SK-N-MC (cell line): ENCODE results near the gene TUFM.

ENCODE experiments used
- DNase-seq: peaks from one replicate; pipeline ENCODE4 v3.0.0-alpha.2; 2011; ENCODE audit warnings: low read depth, low spot score
- H3K27ac ChIP-seq: fragments of 200-600 bp; sonication (generic); 2 replicates; pipeline ENCODE4 v1.5.1; 2016; ENCODE audit warnings: mixed run types
- H3K36me3 ChIP-seq: fragments of 200-600 bp; sonication (generic); 2 replicates; pipeline ENCODE4 v1.6.1; 2017; ENCODE audit warnings: antibody characterized with exemption, low read length, mixed read lengths; ENCODE audit not compliant: insufficient read depth
- H3K4me3 ChIP-seq: fragments of 200-600 bp; sonication (generic); 2 replicates; pipeline ENCODE4 v1.5.1; 2016
- H3K9ac ChIP-seq: fragments of 200-600 bp; sonication (generic); 2 replicates; pipeline ENCODE4 v1.8.0; 2017; ENCODE audit warnings: mixed run types, mixed read lengths; ENCODE audit not compliant: insufficient read length
- H3K9me3 ChIP-seq: fragments of 200-600 bp; sonication (generic); 2 replicates; pipeline ENCODE4 v1.6.1; 2017; ENCODE audit warnings: low read depth, mild to moderate bottlenecking, antibody characterized with exemption, low read length, moderate library complexity, mixed read lengths
- EZH2 ChIP-seq: fragments of 200-600 bp; sonication (generic); IDR thresholded peaks from one replicate; pipeline ENCODE4 v1.6.1; 2017; ENCODE audit warnings: antibody characterized with exemption
- FOXP2 ChIP-seq: optimal IDR thresholded peaks from 2 replicates; pipeline ENCODE3; 2011; ENCODE audit warnings: mild to moderate bottlenecking, moderate library complexity; ENCODE audit not compliant: insufficient read depth; ENCODE audit errors: extremely low read length, control extremely low read depth
- POLR2AphosphoS5 ChIP-seq: IDR thresholded peaks from 2 replicates; pipeline ENCODE4 v1.6.1; 2012; ENCODE audit warnings: mild to moderate bottlenecking, low read depth, low read length, borderline replicate concordance

TUFM gene

DNA sequence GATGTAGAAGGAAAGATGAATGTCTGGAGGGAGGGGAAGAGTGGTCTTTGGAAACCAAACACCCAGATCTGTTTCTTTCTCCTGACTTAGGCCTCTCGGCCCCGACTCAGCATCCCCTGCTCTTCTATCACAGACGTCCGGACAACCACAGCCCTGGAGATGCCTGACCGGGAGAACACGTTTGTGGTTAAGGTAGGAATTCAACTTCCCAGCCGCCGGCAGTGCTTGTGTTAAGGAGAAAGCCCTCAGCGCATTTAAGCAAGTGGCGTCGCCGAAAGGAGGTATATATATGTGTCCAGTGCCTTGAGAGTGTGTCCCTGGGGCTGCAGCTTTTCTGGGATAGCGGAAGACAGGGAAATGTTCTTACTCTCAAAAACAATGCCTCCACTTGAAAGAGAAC is 21.1 kb upstream of the TUFM start:
- Histone ChIP-seq H3K27ac (no peak overlapping the region), H3K36me3 (peaks cover 27% of the 10 kb centered on the region), H3K9me3 (no peaks in the 10 kb centered on the region), H3K9ac (no peak overlapping the region), H3K4me3 (no peak overlapping the region)
- no peak for DNase-seq
- TF ChIP-seq EZH2 (no peak), FOXP2 (no peak), POLR2AphosphoS5 (no peak)

DNA sequence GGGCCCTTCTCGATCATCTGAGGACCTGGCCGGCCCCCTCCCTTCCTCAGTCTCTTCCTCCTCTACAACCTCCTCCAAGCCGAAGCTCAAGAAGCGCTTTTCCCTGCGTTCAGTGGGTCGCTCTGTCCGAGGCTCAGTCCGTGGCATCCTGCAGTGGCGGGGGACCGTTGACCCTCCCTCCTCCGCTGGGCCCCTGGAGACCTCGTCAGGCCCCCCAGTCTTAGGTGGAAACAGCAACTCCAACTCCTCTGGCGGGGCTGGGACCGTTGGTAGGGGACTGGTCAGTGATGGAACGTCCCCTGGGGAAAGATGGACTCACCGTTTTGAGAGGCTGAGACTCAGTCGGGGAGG is 20.3 kb upstream of the TUFM start:
- Histone ChIP-seq H3K27ac (no peak overlapping the region), H3K9me3 (no peaks in the 10 kb centered on the region), H3K4me3 (no peak overlapping the region), H3K9ac (no peak overlapping the region), H3K36me3 (peaks cover 27% of the 10 kb centered on the region)
- no peak for DNase-seq
- TF ChIP-seq EZH2 (no peak), POLR2AphosphoS5 (no peak), FOXP2 (no peak)

DNA sequence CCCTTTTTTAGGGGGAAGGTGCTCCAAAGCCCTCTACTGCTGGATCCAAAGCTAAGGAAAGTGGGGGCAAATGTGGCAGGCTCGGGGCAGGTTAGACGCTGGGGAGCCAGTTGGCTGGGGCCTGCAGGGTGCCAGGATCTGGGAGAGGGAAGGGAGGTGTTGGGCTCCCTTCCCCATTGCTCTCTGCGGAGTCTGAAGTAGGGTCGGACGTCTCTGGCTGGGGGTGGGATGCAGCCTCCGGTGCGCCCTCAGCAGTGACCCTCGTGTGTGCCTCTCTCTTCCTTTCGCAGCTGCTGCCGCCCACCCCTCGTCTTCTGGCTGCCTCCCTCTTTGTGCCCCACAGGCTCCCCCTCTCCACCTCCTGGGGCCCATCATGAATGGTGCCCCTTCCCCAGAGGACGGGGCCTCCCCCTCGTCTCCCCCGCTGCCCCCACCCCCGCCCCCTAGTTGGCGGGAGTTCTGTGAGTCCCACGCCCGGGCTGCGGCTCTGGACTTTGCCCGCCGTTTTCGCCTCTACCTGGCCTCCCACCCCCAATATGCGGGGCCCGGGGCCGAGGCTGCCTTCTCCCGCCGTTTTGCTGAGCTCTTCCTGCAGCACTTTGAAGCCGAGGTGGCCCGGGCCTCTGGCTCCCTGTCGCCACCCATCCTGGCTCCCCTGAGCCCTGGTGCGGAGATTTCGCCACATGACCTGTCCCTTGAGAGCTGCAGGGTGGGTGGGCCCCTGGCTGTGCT is 19.7 kb upstream of the TUFM start:
- no peak overlapping the region for H3K9ac ChIP-seq

DNA sequence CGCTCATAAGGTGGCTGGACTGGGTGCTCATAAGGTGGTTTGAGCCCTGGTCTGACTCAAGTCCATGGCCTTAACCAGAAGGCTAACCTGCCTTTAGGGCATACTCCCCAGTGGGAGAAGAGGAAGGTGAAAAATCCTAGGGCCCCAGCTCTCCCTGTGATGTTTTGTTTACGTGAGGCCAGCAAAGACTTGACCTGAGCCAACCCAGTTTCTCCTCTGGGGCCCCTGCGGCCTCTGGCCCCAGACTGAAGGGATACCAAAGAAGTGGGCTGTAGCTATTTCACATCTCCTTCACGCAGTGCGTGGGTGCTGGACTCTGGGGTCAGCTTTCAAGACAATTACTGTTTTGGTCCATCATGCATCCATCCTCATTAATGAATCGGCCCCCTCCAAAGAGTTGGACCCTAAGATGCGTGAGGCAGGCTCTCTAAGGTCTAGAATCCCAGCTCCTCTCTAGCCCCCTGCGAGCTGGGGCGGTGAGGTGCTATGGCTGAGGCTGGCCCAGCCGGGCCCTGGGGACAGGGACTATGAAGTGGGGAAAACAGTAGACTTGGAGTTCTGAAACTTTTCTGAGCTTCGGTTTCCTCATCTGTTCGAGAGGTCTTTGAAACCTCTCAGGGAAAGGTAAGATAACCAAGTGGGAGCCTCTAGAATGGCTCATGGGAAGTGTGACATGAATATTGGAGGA is 19.0 kb upstream of the TUFM start:
- Histone ChIP-seq H3K27ac (no peak overlapping the region), H3K4me3 (peak overlapping the region; percentile 100; the same call in 1 of the 2 replicates), H3K9ac (peak overlapping the region; percentile 99), H3K36me3 (peaks cover 25% of the 10 kb centered on the region), H3K9me3 (no peaks in the 10 kb centered on the region)
- no peak for TF ChIP-seq FOXP2
- TF ChIP-seq EZH2, result no peak
- TF ChIP-seq POLR2AphosphoS5, result no peak
- DNase-seq, result no peak

More for the DNA sequence above, 19.7 kb upstream of the TUFM start:
- Histone ChIP-seq H3K9me3 (no peaks in the 10 kb centered on the region), H3K27ac (no peak overlapping the region), H3K4me3 (no peak overlapping the region), H3K36me3 (peaks cover 27% of the 10 kb centered on the region)
- TF ChIP-seq POLR2AphosphoS5 (no peak), EZH2 (no peak), FOXP2 (no peak)
- no peak for DNase-seq

DNA sequence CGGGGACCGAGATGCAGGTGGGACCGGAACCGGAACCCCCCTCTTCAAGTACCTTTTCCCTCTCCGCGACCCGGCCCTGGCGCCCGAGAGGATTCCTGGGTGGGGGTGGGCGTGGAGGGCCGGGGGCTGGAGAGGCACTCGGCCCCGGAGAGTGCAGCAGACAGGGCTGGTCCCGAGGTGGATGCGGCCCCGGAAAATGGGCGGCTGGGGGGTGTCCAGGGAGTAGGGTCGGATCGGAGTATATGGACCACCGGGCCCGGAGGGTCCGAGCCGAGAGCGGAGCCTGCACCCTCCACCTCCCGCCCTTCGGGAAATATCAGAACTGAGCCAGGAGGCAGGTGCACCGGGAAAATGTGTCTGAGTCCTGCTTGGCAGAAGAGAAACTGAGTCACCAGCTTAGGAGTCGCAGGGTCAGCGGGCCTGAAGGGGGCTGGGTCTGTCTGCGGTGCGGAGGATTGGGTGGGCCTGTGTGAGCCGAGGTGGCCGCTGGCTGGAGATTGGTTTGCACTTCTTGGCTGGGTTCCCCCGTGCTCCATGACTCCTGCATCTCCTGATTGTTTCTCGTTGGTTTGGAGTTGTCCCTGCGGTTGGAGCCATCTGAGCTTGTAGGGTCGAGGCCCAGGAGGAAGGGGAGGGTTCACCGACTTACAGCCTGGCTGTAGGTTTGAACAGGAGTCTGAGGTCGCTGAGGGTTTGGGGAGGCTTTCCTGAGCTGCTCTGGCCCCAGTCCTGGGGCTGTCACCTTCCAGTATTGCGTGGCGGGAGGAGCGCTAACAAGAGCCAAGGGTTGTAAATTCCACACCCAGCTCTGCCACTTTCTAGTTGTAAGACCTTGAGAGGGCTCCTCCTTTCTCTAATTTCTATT is 18.0 kb upstream of the TUFM start:
- Histone ChIP-seq H3K9ac (peak overlapping the region; percentile 99), H3K36me3 (peaks cover 15% of the 10 kb centered on the region; the same call in 1 of the 2 replicates), H3K4me3 (peak overlapping the region; percentile 100), H3K9me3 (no peaks in the 10 kb centered on the region), H3K27ac (peak overlapping the region; percentile 99)
- TF ChIP-seq POLR2AphosphoS5 (no peak), EZH2 (no peak), FOXP2 (no peak)
- DNase-seq, result no peak

DNA sequence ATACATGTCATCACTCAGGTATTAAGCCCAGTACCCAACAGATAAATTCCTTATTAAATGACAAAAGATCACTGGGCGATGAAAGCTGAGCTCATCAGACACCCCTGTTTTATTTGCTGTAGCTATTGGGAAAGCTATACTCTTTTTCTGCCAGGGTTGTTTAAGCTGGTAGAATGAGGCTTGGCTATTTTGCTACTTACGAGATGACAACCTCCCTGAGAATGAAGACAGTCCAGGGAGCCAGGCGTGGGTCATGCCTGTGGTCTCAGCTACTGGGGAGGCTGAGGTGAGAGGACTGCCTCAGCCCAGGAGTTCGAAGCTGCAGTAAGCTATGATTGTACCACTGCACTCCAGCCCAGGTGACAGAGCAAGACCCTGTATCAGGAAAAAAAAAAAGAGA is 13.2 kb upstream of the TUFM start:
- H3K36me3 ChIP-seq, result no peaks in the 10 kb centered on the region
- no peak for TF ChIP-seq FOXP2
- TF ChIP-seq POLR2AphosphoS5, result no peak
- H3K27ac ChIP-seq, result no peak overlapping the region
- no peaks in the 10 kb centered on the region for H3K9me3 ChIP-seq
- no peak overlapping the region for H3K9ac ChIP-seq
- no peak for DNase-seq
- no peak overlapping the region for H3K4me3 ChIP-seq

DNA sequence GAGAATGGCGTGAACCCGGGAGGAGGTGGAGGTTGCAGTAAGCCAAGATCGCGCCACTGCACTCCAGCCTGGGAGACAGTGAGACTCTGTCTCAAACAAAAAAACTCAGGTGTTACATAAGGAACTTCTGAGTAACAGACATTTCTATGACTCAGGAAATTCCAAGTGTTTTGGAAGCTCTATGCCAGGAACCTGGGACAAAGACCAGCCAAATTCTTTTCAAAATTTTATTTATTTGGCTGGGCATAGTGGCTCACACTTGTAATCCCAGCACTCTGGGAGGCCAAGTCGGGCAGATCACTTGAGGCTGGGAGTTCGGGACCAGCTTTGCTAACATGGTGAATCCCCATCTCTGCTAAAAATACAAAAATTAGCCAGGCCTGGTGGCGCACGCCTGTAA is 12.3 kb upstream of the TUFM start:
- H3K36me3 ChIP-seq, result no peaks in the 10 kb centered on the region
- H3K4me3 ChIP-seq, result no peak overlapping the region
- H3K27ac ChIP-seq, result no peak overlapping the region
- H3K9me3 ChIP-seq, result no peaks in the 10 kb centered on the region
- H3K9ac ChIP-seq, result no peak overlapping the region
- DNase-seq, result no peak
- TF ChIP-seq FOXP2, result no peak
- no peak for TF ChIP-seq EZH2
- no peak for TF ChIP-seq POLR2AphosphoS5

DNA sequence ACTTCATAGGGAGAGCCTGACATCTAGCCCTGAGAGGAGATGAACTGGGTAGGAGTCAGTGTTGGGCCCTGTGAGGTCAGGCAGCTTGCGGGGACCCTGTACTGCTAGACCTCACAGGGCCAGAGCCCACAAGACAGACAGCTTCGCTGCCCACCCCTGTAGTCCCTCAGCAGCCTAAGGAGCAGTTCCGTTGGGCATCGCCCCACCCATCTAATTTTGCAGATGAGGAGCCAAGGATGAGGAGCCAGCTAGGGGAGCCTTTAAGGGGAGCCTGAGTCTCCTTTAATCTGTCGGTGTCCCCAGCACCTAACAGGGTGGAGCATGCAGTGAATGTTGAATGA is 755 bp upstream of the TUFM start:
- TF ChIP-seq EZH2 (no peak), POLR2AphosphoS5 (no peak), FOXP2 (no peak)
- Histone ChIP-seq H3K9me3 (no peaks in the 10 kb centered on the region), H3K36me3 (peaks cover 33% of the 10 kb centered on the region), H3K9ac (peak overlapping the region; percentile 92), H3K4me3 (peak overlapping the region; percentile 97), H3K27ac (0 out of 2 replicates have a peak overlapping the region, but pooled peaks have one; percentile 35)
- no peak for DNase-seq
